ENCODE data around the gene NPY4R2. TPM values are rescaled to one million over a fixed set of nuclear protein-coding genes. Genes with fewer than 3 reads are reported as not detected.
"Not testable (repeated sequence)": the region's sequence is repeated elsewhere in the genome, so short reads cannot be mapped to it uniquely, and the experiment has no call there.

Gene NPY4R2
- total RNA-seq, 1 donor from 2014 or later: not detected

DNA sequence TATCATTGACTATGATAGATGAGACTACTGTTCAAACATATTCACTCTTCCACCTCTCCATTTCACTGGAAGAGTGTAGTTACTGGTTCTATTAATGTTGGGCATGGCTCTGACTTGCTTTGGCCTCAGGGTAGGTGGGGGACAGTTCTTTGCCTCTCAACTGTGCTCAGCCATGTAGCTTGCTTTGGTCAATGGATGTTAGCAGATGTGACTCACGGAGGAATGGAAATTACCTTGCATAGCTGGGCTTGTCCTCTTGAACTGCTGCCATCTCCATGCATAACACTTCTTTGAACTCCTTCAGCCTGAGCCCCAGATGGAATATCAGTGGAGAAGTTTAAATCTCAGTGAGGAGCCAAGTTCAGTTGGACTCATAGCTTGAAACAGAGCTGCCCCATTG lies 9.1 kb upstream of the NPY4R2 start:
- not testable (repeated sequence) for H3K4me1 Mint-ChIP-seq (ENCODE audit: low read depth); H3K27me3 Mint-ChIP-seq (ENCODE audit: low read depth); H3K27ac Mint-ChIP-seq (ENCODE audit: unreplicated experiment); H3K4me3 Mint-ChIP-seq (ENCODE audit: unreplicated experiment); H3K9me3 Mint-ChIP-seq (ENCODE audit: low read depth); H3K36me3 Mint-ChIP-seq (ENCODE audit: low read depth); DNase-seq (ENCODE audit: low spot score)

DNA sequence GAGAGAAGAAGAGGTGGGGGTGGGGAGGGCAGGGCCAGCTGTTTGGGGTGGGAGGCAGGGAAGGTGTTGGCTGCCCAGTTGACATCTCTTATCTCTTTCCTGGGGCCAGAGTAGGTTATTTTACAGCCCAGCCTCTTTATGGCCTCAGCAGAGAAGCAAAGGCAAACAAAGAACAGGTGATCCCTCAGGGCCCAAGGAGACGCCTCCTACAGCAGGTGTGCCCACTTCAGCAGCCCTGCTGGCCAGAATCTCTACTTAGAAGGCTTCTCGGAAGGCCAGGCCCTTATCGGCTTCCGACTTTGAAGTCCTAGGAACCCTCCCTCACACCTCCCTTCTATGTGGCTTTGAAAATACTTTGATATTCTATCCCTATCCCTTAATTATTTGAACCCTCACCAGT lies 8.0 kb upstream of the NPY4R2 start:
- H3K4me3 Mint-ChIP-seq (ENCODE audit: unreplicated experiment); H3K4me1 Mint-ChIP-seq (ENCODE audit: low read depth); H3K27ac Mint-ChIP-seq (ENCODE audit: unreplicated experiment); DNase-seq (ENCODE audit: low spot score); H3K9me3 Mint-ChIP-seq (ENCODE audit: low read depth); H3K36me3 Mint-ChIP-seq (ENCODE audit: low read depth); H3K27me3 Mint-ChIP-seq (ENCODE audit: low read depth): not testable (repeated sequence)

DNA sequence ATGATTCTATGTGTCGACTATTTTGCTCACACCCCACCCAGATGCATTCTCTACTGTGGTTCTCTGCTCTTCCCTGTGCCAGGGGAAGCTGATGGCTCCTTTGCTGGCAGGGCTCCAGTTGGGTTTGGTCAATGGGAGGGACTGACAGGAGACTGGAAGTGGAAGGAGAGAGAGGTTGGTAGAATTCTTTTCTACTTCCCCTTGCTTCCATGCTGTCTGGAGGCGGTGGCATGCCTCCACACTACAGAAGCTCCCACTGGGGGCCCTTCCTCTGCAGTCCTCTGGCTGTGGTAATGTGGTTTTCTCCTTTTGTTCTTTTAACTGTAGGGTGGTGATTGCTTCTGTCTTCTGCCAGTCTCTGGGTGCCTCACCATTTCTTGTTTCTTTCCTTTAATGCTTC lies 4.4 kb upstream of the NPY4R2 start:
- not testable (repeated sequence) for H3K27ac Mint-ChIP-seq (ENCODE audit: unreplicated experiment); H3K36me3 Mint-ChIP-seq (ENCODE audit: low read depth); H3K4me1 Mint-ChIP-seq (ENCODE audit: low read depth); H3K9me3 Mint-ChIP-seq (ENCODE audit: low read depth); H3K27me3 Mint-ChIP-seq (ENCODE audit: low read depth); H3K4me3 Mint-ChIP-seq (ENCODE audit: unreplicated experiment); DNase-seq (ENCODE audit: low spot score)

DNA sequence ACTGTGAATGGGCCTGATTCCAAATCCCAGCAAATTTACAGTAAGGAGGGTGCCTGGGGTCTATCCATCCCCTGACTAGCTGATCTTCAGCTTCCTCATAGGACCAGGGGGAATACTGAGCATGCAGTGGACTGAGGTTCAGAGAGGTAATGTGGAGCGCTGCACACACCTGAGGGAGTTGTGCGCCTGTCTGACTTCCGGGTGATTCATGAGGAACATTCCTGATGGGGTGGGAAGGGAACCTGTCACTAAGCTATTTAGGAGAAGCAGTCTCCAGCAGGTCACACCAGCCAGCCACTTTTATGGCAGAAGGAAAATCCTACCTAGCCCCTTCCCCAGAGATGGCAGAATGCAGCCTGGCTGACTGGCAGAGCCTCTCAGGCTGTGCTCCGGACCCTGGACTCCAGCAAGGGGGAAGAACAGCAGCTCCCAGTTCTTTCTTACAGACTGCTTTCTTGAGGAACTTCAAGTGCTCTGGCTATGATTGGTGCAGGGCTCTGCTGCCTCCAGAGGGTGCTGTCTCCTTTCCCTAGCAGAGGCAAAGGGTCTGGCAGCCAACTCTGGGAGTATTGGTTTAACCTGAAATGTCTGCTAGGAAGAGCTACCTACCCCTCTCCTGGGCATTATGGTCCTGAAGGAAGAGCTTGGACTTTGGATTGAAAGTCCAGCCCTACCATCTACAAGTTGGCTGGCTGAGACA lies 2.5 kb upstream of the NPY4R2 start:
- H3K4me1 Mint-ChIP-seq (ENCODE audit: low read depth); H3K36me3 Mint-ChIP-seq (ENCODE audit: low read depth); H3K27ac Mint-ChIP-seq (ENCODE audit: unreplicated experiment); H3K27me3 Mint-ChIP-seq (ENCODE audit: low read depth); H3K4me3 Mint-ChIP-seq (ENCODE audit: unreplicated experiment); DNase-seq (ENCODE audit: low spot score); H3K9me3 Mint-ChIP-seq (ENCODE audit: low read depth): not testable (repeated sequence)
- TF ChIP-seq, protein P1, sequence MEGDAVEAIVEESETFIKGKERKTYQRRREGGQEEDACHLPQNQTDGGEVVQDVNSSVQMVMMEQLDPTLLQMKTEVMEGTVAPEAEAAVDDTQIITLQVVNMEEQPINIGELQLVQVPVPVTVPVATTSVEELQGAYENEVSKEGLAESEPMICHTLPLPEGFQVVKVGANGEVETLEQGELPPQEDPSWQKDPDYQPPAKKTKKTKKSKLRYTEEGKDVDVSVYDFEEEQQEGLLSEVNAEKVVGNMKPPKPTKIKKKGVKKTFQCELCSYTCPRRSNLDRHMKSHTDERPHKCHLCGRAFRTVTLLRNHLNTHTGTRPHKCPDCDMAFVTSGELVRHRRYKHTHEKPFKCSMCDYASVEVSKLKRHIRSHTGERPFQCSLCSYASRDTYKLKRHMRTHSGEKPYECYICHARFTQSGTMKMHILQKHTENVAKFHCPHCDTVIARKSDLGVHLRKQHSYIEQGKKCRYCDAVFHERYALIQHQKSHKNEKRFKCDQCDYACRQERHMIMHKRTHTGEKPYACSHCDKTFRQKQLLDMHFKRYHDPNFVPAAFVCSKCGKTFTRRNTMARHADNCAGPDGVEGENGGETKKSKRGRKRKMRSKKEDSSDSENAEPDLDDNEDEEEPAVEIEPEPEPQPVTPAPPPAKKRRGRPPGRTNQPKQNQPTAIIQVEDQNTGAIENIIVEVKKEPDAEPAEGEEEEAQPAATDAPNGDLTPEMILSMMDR (IDR thresholded peaks at IDR 0.05): peak; percentile 31

DNA sequence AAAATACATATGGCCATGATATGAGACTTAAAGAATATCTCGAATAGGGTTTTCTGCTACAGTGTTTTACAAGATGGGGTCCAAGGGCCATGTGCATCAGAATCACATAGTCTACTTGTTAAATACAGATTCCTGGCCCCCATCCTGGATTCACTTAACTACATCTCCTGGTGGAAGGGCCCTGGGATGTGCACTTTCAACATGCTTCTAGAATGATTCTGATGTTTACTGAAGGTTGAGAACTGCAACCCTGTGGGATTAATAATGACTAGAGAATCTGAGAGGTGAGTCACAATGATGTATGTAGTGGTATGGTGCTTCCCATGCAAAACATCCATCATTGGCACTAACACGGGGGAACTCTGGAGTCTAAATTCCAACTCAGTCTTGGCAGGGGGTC lies 2.1 kb downstream of the NPY4R2 start:
- H3K9me3 Mint-ChIP-seq (ENCODE audit: low read depth); DNase-seq (ENCODE audit: low spot score); H3K4me3 Mint-ChIP-seq (ENCODE audit: unreplicated experiment); H3K4me1 Mint-ChIP-seq (ENCODE audit: low read depth); H3K27ac Mint-ChIP-seq (ENCODE audit: unreplicated experiment); H3K36me3 Mint-ChIP-seq (ENCODE audit: low read depth); H3K27me3 Mint-ChIP-seq (ENCODE audit: low read depth): not testable (repeated sequence)

DNA sequence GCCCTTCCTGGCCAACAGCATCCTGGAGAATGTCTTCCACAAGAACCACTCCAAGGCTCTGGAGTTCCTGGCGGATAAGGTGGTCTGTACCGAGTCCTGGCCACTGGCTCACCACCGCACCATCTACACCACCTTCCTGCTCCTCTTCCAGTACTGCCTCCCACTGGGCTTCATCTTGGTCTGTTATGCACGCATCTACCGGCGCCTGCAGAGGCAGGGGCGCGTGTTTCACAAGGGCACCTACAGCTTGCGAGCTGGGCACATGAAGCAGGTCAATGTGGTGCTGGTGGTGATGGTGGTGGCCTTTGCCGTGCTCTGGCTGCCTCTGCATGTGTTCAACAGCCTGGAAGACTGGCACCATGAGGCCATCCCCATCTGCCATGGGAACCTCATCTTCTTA lies 4.0 kb downstream of the NPY4R2 start:
- H3K4me3 Mint-ChIP-seq (ENCODE audit: unreplicated experiment); H3K4me1 Mint-ChIP-seq (ENCODE audit: low read depth); H3K9me3 Mint-ChIP-seq (ENCODE audit: low read depth); H3K36me3 Mint-ChIP-seq (ENCODE audit: low read depth); H3K27me3 Mint-ChIP-seq (ENCODE audit: low read depth); DNase-seq (ENCODE audit: low spot score); H3K27ac Mint-ChIP-seq (ENCODE audit: unreplicated experiment): not testable (repeated sequence)

DNA sequence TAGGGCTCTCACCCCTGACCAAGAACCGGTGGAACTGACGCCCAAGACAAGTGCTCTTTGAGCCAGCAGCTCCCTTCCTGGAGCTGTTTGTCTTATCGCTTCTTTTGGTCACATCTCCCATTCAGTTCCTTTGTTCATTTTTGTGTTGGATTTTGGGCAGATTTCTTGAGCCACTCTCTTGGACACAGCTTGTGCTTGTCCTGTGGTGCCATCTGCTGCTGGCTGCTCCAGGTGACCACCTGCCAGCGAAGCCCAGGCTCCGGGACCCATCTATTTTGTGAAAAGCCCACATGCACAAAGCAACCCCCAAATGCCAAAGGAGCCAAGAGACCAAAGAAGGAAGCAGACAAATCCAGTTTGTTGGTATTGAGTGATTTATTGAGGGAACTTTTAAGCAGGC lies 6.2 kb downstream of the NPY4R2 start:
- not testable (repeated sequence) for H3K27ac Mint-ChIP-seq (ENCODE audit: unreplicated experiment); H3K4me3 Mint-ChIP-seq (ENCODE audit: unreplicated experiment); H3K9me3 Mint-ChIP-seq (ENCODE audit: low read depth); H3K4me1 Mint-ChIP-seq (ENCODE audit: low read depth); DNase-seq (ENCODE audit: low spot score); H3K36me3 Mint-ChIP-seq (ENCODE audit: low read depth); H3K27me3 Mint-ChIP-seq (ENCODE audit: low read depth)

DNA sequence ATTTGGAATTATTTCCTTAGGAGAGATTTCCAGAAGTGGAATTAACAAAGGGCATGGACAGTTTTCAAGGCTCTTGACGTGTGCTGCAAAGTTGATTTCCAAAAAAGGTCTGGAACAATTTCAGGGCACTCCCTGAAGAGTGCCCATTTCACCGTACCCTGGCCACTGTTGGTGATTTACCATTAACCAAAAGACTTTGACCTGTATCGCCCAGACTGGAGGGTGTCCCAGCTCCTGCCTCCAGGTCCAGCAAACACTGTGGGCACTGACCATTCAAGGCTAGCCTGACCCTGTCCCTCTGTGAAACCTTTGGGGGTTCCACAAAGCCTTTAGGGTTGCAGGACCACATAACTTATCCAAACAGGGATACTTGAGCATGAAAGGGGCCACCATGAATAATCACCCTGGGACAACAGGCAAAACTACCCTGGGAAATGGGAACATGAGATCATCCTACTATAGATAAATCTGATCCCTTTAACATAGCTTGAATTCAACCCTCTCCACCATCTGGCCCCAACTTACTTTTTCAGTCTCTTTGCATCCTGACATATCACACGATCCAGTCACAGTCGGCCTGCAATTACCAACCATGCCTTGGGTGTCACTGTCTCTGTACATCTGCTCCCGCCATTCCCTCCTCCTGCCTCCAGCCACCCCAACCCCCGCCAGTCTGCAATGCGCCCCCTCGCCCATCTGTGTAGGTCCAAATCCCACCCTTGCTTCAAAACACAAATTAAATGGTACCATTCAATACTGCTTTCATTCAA lies 8.9 kb downstream of the NPY4R2 start:
- not testable (repeated sequence) for H3K27ac Mint-ChIP-seq (ENCODE audit: unreplicated experiment); H3K4me3 Mint-ChIP-seq (ENCODE audit: unreplicated experiment); H3K4me1 Mint-ChIP-seq (ENCODE audit: low read depth); H3K9me3 Mint-ChIP-seq (ENCODE audit: low read depth); H3K36me3 Mint-ChIP-seq (ENCODE audit: low read depth); H3K27me3 Mint-ChIP-seq (ENCODE audit: low read depth); DNase-seq (ENCODE audit: low spot score)

DNA sequence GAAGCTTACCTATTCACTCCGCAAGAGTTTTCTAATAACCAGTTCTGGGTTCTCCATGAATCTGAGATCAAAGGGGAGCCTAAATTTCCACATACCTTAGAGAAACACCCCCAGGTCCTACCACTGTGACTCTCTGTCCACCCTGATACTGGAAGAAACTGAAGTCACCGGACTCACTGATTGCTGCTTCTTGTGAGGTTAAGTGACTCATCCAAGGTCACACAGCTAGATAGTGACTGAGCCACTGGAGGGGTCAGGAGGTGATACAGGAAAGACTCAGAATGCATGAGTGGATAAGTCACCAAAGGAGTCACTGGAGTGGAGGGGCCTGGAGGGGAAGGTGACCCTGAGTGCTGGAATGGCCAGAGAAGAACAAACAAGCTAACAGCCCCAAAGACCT lies 9.8 kb downstream of the NPY4R2 start:
- not testable (repeated sequence) for H3K27ac Mint-ChIP-seq (ENCODE audit: unreplicated experiment); H3K4me3 Mint-ChIP-seq (ENCODE audit: unreplicated experiment); H3K4me1 Mint-ChIP-seq (ENCODE audit: low read depth); H3K9me3 Mint-ChIP-seq (ENCODE audit: low read depth); H3K36me3 Mint-ChIP-seq (ENCODE audit: low read depth); H3K27me3 Mint-ChIP-seq (ENCODE audit: low read depth); DNase-seq (ENCODE audit: low spot score)

DNA sequence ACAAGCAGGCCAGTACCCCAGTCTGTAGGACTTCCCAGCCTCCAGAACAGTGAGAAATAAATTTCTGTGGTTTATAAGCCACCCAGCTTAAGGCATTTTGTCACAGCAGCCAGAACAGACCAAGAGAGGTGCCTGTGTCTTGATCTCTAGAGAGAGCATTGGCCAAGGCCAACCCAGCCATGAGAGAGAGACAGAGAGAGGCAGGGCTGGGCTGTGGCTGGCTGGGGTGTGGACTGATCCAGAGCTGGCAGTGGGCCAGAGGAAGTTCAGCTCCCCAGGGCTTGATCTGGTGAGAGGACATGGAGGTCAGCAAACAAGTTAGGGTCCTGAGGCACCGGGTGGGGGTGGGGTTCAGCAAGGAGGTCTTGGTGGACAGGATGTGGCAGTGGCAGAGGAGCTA lies 14.4 kb downstream of the NPY4R2 start:
- not testable (repeated sequence) for H3K4me3 Mint-ChIP-seq (ENCODE audit: unreplicated experiment); H3K27ac Mint-ChIP-seq (ENCODE audit: unreplicated experiment); H3K36me3 Mint-ChIP-seq (ENCODE audit: low read depth); H3K9me3 Mint-ChIP-seq (ENCODE audit: low read depth); DNase-seq (ENCODE audit: low spot score); H3K27me3 Mint-ChIP-seq (ENCODE audit: low read depth); H3K4me1 Mint-ChIP-seq (ENCODE audit: low read depth)

DNA sequence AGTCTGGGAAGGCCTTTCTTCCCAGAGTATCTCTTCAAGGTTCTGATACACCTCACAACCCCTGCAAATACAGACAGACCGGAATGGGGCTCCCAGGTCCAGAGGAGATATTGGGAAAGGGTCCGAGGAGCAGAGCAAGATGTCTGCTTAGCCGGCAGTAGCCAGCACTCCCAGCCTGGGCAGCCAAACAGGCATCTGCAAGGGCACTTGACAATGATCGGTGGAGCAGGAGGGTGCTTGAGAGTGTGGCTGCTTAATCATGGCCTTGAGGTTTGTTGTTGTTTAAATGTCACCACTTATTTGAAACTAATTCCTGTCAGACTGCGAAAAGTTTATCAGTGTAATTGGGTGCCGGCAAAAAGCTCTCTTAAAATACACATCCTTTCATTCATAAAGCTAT lies 15.0 kb downstream of the NPY4R2 start:
- H3K27me3 Mint-ChIP-seq (ENCODE audit: low read depth); H3K9me3 Mint-ChIP-seq (ENCODE audit: low read depth); H3K4me3 Mint-ChIP-seq (ENCODE audit: unreplicated experiment); H3K36me3 Mint-ChIP-seq (ENCODE audit: low read depth); H3K27ac Mint-ChIP-seq (ENCODE audit: unreplicated experiment); DNase-seq (ENCODE audit: low spot score); H3K4me1 Mint-ChIP-seq (ENCODE audit: low read depth): not testable (repeated sequence)

DNA sequence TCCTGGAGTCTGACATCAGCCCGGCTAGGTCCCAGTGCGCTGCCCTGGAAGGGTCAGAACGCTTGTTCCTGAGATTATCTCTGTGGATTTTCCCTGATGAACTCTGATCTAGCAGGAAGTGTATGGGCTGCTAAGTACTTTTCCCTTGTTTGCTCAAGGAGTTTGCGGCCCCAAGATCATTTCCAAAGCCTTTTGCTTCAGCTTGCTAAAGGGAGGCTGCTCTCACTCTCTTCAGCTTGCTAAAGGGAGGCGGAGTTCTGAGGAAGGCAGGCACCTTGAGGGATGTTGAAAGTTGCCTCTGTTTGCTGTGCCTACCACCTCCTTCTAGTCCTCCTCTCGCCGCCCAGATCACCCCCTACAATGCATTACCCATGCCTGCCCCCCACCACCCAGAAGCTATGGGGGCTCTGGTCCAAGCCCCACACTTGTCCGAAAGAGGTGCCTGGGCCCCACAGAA lies 18.3 kb downstream of the NPY4R2 start:
- not testable (repeated sequence) for H3K9me3 Mint-ChIP-seq (ENCODE audit: low read depth); H3K36me3 Mint-ChIP-seq (ENCODE audit: low read depth); H3K4me3 Mint-ChIP-seq (ENCODE audit: unreplicated experiment); H3K27me3 Mint-ChIP-seq (ENCODE audit: low read depth); H3K4me1 Mint-ChIP-seq (ENCODE audit: low read depth); DNase-seq (ENCODE audit: low spot score); H3K27ac Mint-ChIP-seq (ENCODE audit: unreplicated experiment)
